Mesothelial cell of epicardium (in vitro differentiated cells): ENCODE measurements around the gene ARRDC3. TPM values are rescaled to one million over a fixed set of nuclear protein-coding genes. Genes with fewer than 3 reads are reported as not detected.

ENCODE experiments used
- DNase-seq, 2 experiments: peaks; one replicate each; pipeline ENCODE4 v3.0.0; 2021; ENCODE audit warnings: low spot score in 2 of 2; ENCODE audit not compliant: unreplicated experiment in 2 of 2
- H3K27ac Mint-ChIP-seq: 2 replicates; pipeline ENCODE4 v1.8.0; 2021; ENCODE audit warnings: mixed read lengths
- H3K27me3 Mint-ChIP-seq: 2 replicates; pipeline ENCODE4 v1.8.0; 2021; ENCODE audit warnings: low read depth, mixed read lengths
- H3K36me3 Mint-ChIP-seq: 2 replicates; pipeline ENCODE4 v1.8.0; 2021; ENCODE audit warnings: mixed read lengths
- H3K4me1 Mint-ChIP-seq: 2 replicates; pipeline ENCODE4 v1.8.0; 2021; ENCODE audit warnings: mixed read lengths
- H3K4me3 Mint-ChIP-seq: 2 replicates; pipeline ENCODE4 v1.8.0; 2021; ENCODE audit warnings: mild to moderate bottlenecking, moderate library complexity, mixed read lengths
- H3K9me3 Mint-ChIP-seq: 2 replicates; pipeline ENCODE4 v1.8.0; 2021; ENCODE audit warnings: mixed read lengths
- total RNA-seq: library from RNA; stranded (reverse); gene quantifications from 3 replicates; pipeline ENCODE4 v1.2.1, GENCODE V29; 2021
- TF ChIP-seq, protein P1 (sequence below): fragments of 200-600 bp; sonication (generic); IDR thresholded peaks from one replicate; pipeline ENCODE4 v1.5.0; 2021; ENCODE audit warnings: antibody characterized with exemption; ENCODE audit not compliant: unreplicated experiment

The ARRDC3 gene
- total RNA-seq, 1 donor from 2014 or later: 49.9 TPM

DNA sequence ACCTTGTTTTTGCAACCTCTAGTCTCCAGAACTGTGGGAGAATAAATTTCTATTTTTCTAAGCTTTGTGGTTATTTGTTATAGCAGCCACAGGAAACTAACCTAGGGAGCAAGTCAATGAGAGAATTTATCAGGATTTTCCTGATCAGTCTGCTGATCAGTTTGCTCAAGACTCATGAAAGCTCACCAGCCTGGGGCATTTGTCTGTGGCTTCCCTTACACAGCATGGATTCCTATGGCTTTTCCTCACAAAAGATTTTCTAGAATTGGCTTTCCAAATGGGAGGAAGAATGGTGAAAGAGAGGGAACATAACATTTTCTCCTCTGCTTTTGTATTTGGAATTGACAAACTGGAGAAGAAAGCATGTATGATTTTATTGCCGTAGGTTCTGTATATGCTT is 20.2 kb downstream of the ARRDC3 start:
- peaks cover 10% of the 10 kb centered on the region for H3K9me3 Mint-ChIP-seq
- no peak overlapping the region for H3K27ac Mint-ChIP-seq
- no peaks in the 10 kb centered on the region for H3K27me3 Mint-ChIP-seq
- TF ChIP-seq, protein P1, sequence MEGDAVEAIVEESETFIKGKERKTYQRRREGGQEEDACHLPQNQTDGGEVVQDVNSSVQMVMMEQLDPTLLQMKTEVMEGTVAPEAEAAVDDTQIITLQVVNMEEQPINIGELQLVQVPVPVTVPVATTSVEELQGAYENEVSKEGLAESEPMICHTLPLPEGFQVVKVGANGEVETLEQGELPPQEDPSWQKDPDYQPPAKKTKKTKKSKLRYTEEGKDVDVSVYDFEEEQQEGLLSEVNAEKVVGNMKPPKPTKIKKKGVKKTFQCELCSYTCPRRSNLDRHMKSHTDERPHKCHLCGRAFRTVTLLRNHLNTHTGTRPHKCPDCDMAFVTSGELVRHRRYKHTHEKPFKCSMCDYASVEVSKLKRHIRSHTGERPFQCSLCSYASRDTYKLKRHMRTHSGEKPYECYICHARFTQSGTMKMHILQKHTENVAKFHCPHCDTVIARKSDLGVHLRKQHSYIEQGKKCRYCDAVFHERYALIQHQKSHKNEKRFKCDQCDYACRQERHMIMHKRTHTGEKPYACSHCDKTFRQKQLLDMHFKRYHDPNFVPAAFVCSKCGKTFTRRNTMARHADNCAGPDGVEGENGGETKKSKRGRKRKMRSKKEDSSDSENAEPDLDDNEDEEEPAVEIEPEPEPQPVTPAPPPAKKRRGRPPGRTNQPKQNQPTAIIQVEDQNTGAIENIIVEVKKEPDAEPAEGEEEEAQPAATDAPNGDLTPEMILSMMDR: no peak
- no peak for DNase-seq
- peaks cover 7% of the 10 kb centered on the region for H3K36me3 Mint-ChIP-seq
- no peaks in the 10 kb centered on the region for H3K4me1 Mint-ChIP-seq
- no peak overlapping the region for H3K4me3 Mint-ChIP-seq

DNA sequence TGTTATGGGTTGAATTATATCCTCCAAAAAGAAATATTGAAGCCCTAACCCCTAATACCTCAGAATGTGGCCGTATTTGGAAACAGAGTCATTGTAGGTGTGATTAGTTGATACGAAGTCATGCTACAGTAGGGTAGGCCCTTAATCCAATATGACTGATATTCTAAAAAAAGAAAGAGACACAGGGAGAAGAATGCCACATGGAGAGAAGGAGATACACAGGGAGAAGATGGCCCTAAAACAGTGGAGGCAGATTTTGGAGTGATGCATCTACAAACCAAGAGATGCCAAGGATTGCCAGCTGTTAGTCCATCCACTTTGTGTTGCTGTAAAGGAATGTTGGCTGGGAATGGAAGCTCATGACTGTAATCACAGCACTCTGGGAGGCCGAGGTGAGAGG is 21.3 kb downstream of the ARRDC3 start:
- TF ChIP-seq, protein P1: no peak
- peaks cover 3% of the 10 kb centered on the region for H3K27me3 Mint-ChIP-seq

DNA sequence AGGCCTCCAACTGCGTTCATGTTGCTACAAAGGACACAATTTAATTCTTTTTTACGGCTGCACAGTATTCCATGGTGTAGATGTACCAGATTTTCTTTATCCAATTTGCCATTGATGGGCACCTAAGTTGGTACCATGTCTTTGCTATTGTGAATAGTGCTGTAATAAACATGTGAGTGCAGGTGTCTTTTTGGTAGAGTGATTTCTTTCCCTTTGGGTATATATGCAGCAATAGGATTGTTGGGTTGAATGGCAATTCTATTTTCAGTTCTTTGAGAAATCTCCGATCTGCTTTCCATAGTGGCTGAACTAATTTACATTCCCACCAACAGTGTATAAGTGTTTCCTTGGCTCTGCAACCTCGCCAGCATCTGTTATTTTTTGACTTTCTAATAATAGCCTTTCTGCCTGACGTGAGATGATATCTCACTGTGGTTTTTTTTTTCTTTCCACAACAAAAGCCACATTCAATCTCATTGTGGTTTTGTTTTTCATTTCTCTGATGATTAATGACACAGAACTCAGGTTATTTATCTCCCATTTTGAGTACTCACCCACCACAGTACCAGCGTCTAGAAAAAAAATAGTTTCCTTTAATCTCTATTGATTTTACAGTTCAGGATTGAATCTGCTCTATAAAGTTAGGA is 21.9 kb downstream of the ARRDC3 start:
- Mint-ChIP-seq H3K27ac (no peak overlapping the region), H3K4me3 (no peak overlapping the region), H3K4me1 (peaks cover 5% of the 10 kb centered on the region), H3K9me3 (peaks cover 10% of the 10 kb centered on the region), H3K36me3 (no peaks in the 10 kb centered on the region), H3K27me3 (peaks cover 5% of the 10 kb centered on the region)
- no peak for DNase-seq
- TF ChIP-seq, protein P1: no peak

More for the DNA sequence above, 21.3 kb downstream of the ARRDC3 start:
- peaks cover 10% of the 10 kb centered on the region for H3K9me3 Mint-ChIP-seq
- H3K4me1 Mint-ChIP-seq: peaks cover 5% of the 10 kb centered on the region
- no peak overlapping the region for H3K4me3 Mint-ChIP-seq
- DNase-seq: no peak
- H3K27ac Mint-ChIP-seq: no peak overlapping the region
- H3K36me3 Mint-ChIP-seq: peaks cover 2% of the 10 kb centered on the region

DNA sequence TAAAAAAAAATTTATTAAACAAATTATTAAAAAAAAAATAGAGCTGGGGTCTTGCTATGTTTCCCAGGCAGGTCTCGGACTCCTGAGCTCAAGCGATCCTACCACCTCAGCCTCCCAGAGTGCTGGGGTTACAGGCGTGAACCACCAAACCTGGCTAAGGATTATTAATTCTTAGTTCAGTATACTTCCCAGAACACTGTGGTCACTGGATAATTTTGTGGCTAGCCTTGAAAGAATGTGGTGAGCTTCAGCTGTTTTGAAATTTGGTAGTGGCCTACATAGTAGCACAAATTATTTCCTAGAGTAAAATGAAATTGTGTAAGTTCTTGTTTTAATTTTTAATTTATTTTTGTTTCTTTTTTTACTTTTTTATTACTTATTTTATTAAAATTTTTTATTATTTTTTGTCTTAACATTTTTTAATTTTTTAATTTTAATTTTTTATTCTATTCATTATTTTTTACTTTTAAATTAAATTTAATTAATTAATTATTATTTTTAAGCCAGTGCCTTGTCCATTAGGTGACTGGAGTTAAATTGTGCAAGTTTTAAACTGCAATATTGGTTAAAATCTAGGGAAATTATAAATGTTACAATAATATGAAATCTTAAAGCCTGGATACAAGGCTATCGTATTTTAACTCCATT is 23.0 kb downstream of the ARRDC3 start:
- Mint-ChIP-seq H3K4me3 (no peak overlapping the region), H3K36me3 (no peaks in the 10 kb centered on the region), H3K4me1 (peaks cover 5% of the 10 kb centered on the region), H3K9me3 (peaks cover 10% of the 10 kb centered on the region), H3K27ac (no peak overlapping the region), H3K27me3 (peaks cover 9% of the 10 kb centered on the region)
- no peak for DNase-seq
- TF ChIP-seq, protein P1: no peak

DNA sequence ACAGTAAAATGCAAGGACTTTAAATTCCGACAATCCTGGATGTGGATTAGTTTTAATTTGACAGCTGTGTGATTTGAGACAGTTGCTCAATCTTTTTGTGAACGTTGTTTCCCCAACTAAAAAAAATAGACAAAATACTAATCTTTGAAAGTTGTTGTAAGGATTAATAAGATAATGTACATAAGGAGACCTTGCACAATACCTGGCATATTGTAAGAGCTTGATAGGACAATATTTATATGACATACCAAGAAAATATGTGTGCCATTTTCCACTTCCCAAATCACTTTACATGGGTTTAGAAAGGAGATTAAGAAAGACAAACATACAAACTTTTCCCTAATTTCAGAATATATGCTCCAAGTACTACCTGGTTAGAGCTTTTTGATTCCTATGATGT is 25.3 kb downstream of the ARRDC3 start:
- H3K27ac Mint-ChIP-seq: no peak overlapping the region
- peaks cover 13% of the 10 kb centered on the region for H3K4me1 Mint-ChIP-seq
- H3K36me3 Mint-ChIP-seq: no peaks in the 10 kb centered on the region
- H3K9me3 Mint-ChIP-seq: peaks cover 10% of the 10 kb centered on the region
- TF ChIP-seq, protein P1: no peak
- H3K27me3 Mint-ChIP-seq: peaks cover 9% of the 10 kb centered on the region
- no peak overlapping the region for H3K4me3 Mint-ChIP-seq
- no peak for DNase-seq
